ENCODE results near the gene RXRA.

- TF ChIP-seq, protein P1, sequence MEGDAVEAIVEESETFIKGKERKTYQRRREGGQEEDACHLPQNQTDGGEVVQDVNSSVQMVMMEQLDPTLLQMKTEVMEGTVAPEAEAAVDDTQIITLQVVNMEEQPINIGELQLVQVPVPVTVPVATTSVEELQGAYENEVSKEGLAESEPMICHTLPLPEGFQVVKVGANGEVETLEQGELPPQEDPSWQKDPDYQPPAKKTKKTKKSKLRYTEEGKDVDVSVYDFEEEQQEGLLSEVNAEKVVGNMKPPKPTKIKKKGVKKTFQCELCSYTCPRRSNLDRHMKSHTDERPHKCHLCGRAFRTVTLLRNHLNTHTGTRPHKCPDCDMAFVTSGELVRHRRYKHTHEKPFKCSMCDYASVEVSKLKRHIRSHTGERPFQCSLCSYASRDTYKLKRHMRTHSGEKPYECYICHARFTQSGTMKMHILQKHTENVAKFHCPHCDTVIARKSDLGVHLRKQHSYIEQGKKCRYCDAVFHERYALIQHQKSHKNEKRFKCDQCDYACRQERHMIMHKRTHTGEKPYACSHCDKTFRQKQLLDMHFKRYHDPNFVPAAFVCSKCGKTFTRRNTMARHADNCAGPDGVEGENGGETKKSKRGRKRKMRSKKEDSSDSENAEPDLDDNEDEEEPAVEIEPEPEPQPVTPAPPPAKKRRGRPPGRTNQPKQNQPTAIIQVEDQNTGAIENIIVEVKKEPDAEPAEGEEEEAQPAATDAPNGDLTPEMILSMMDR (IDR thresholded peaks at IDR 0.05): no peak
- no peak for TF ChIP-seq POLR2A (IDR thresholded peaks at IDR 0.05)
Observed at GRCh38 chr9:134396825-134397224, 70.6 kb downstream of the RXRA start.
